OCI-LY7 (cell line): ENCODE data around the gene KCTD21. TPM values are rescaled to one million over a fixed set of nuclear protein-coding genes. Genes with fewer than 3 reads are reported as not detected.
A peak's percentile ranks its signal among the peaks of the same experiment; 100 is the strongest.

Source experiments
- BruUV-seq: library from RNA; stranded (reverse); fragments of 400-500 nt; replicated peaks from 2 replicates; lab custom pipeline; 2021; lab: Mats Ljungman, UMichigan
- CTCF ChIA-PET: fragments of 300-600 bp; sonication (Branson Sonifier 250); formaldehyde crosslinking; loops from one replicate; lab custom pipeline; 2022; ENCODE audit warnings: antibody characterized with exemption; ENCODE audit not compliant: unreplicated experiment; lab: Charles Lee
- POLR2A ChIA-PET: fragments of 300-600 bp; sonication (Branson Sonifier 250); formaldehyde crosslinking; loops from one replicate; lab custom pipeline; 2022; ENCODE audit warnings: antibody characterized with exemption; lab: Charles Lee
- DNase-seq: peaks from one replicate; pipeline ENCODE4 v3.0.0-alpha.2; 2015; ENCODE audit warnings: low spot score
- H2AFZ ChIP-seq: fragments of 200-600 bp; sonication (generic), shearing (Covaris generic); 2 replicates; pipeline ENCODE4 v1.6.1; 2014; ENCODE audit warnings: mild to moderate bottlenecking, antibody characterized with exemption, low read length, moderate library complexity
- H3K27ac ChIP-seq: fragments of 200-600 bp; sonication (generic); 2 replicates; pipeline ENCODE4 v1.5.1; 2014; ENCODE audit warnings: mixed run types, low read depth, mild to moderate bottlenecking, moderate library complexity, low read length, inconsistent platforms; ENCODE audit not compliant: poor library complexity, severe bottlenecking
- H3K36me3 ChIP-seq: fragments of 200-600 bp; sonication (generic); 2 replicates; pipeline ENCODE4 v1.6.1; 2014; ENCODE audit warnings: mild to moderate bottlenecking, antibody characterized with exemption, low read length, moderate library complexity, mixed read lengths; ENCODE audit not compliant: insufficient read depth
- H3K4me1 ChIP-seq: fragments of 200-600 bp; sonication (generic); 2 replicates; pipeline ENCODE4 v1.5.1; 2014; ENCODE audit warnings: mild to moderate bottlenecking, low read length; ENCODE audit not compliant: insufficient read depth, poor library complexity, severe bottlenecking
- H3K4me2 ChIP-seq: fragments of 200-600 bp; sonication (generic); 2 replicates; pipeline ENCODE4 v1.6.1; 2014; ENCODE audit warnings: mild to moderate bottlenecking, low read length
- H3K4me3 ChIP-seq: fragments of 200-600 bp; sonication (generic); 2 replicates; pipeline ENCODE4 v1.5.1; 2014; ENCODE audit warnings: mild to moderate bottlenecking, low read depth, low read length; ENCODE audit not compliant: poor library complexity, severe bottlenecking
- H3K79me2 ChIP-seq: fragments of 200-600 bp; sonication (generic); 2 replicates; pipeline ENCODE4 v1.6.1; 2016; ENCODE audit warnings: low read depth, mild to moderate bottlenecking, low read length, moderate library complexity, mixed read lengths; ENCODE audit not compliant: insufficient read depth
- H3K9me2 ChIP-seq: fragments of 200-600 bp; sonication (generic); 2 replicates; pipeline ENCODE4 v1.6.1; 2016; ENCODE audit warnings: mild to moderate bottlenecking, low read length, mixed read lengths; ENCODE audit not compliant: insufficient read depth
- H3K9me3 ChIP-seq: fragments of 200-600 bp; sonication (generic); 2 replicates; pipeline ENCODE4 v1.6.1; 2014; ENCODE audit warnings: mild to moderate bottlenecking, mixed run types, low read length, mixed read lengths
- H4K20me1 ChIP-seq: fragments of 200-600 bp; sonication (generic); 2 replicates; pipeline ENCODE4 v1.6.1; 2014; ENCODE audit warnings: mild to moderate bottlenecking, antibody characterized with exemption, low read length, moderate library complexity, mixed read lengths; ENCODE audit not compliant: insufficient read depth
- CTCF ChIP-seq: fragments of 200-600 bp; sonication (generic); conservative IDR thresholded peaks from 2 replicates; pipeline ENCODE4 v1.5.1; 2014; ENCODE audit warnings: mild to moderate bottlenecking, antibody characterized with exemption, low read length, moderate library complexity, mixed read lengths
- EZH2phosphoT487 ChIP-seq: fragments of 200-600 bp; sonication (generic); IDR thresholded peaks from 2 replicates; pipeline ENCODE4 v1.6.1; 2018; ENCODE audit warnings: low read depth, borderline replicate concordance, mild to moderate bottlenecking, mixed run types, antibody characterized with exemption, low read length, moderate library complexity, mixed read lengths
- intact Hi-C: fragments of 100-400 bp; cut with micrococcal nuclease; formaldehyde crosslinking; loops from one replicate; pipeline ENCODE4 v1.10.0; 2022; ENCODE audit not compliant: unreplicated experiment
- total RNA-seq, 2 experiments: library from RNA; depleted of rRNA in 1 of 2; stranded (reverse); fragments of >200 nt in 1 of 2; shearing (Covaris generic) in 1 of 2; gene quantifications; 2 replicates each; pipeline ENCODE4 v1.2.3, GENCODE V29; 2014 to 2022

Gene KCTD21
- total RNA-seq, 2 experiments from 2014 or later = 1.5 to 2.5 TPM

DNA sequence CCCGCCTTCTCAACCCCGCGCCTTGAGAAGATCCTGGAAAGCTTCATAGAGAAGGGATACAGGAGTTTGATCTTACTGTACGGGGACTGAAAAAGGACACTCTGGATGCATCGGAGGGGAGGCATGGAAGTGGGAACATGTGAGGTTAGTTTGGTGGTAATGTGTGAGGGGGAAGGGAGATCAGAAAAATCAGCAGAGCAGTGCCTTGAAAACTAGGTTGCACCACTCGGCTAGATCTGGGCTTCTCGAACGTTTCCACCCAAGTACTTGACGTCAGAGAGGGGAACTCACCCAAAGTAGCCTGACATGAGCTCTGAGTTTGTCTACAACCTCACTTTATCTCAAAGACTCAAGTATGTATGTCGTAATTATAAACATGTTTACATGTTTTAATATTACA, 14.8 kb upstream of the KCTD21 start:
- BruUV-seq = no TSS peak
- Histone ChIP-seq H3K9me3 (no peaks in the 10 kb centered on the region), H4K20me1 (no peaks in the 10 kb centered on the region), H2AFZ (peak overlapping the region; percentile 79), H3K27ac (peak overlapping the region; percentile 3), H3K4me1 (peaks cover 15% of the 10 kb centered on the region), H3K4me3 (peak overlapping the region; percentile 18), H3K4me2 (peak overlapping the region; percentile 63), H3K9me2 (no peaks in the 10 kb centered on the region), H3K36me3 (no peaks in the 10 kb centered on the region), H3K79me2 (no peaks in the 10 kb centered on the region)
- TF ChIP-seq CTCF = no peak
- TF ChIP-seq EZH2phosphoT487 = no peak
- DNase-seq = no peak
- CTCF ChIA-PET = no interaction called here
- intact Hi-C loops = no loop called here
- POLR2A ChIA-PET = no interaction called here

DNA sequence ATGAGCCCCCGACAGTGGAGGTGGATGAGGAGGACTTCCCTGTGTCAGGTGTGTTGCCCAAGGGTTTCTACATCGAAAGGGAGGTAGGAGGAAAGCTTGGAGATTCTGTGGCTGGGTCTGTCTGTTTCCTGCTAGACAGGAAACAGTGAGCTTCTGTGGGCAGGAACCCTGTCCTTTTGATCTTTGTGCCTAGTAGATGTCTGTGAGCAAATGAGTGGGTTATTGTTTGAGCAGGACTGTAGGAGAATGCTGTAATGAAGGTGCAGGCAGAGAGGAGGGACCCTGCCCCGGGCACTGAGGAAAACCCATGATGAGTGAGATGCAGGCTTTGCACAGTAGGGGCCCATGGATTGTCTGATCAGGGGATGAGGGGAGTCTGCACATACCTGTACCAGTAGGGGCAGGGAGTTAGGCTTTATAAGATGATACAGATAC, 14.3 kb upstream of the KCTD21 start:
- TF ChIP-seq EZH2phosphoT487 = no peak
- TF ChIP-seq CTCF = no peak
- Histone ChIP-seq H3K4me1 (peaks cover 15% of the 10 kb centered on the region), H3K27ac (peak overlapping the region; percentile 3), H4K20me1 (no peaks in the 10 kb centered on the region), H3K4me2 (peak overlapping the region; percentile 63), H2AFZ (peak overlapping the region; percentile 79), H3K79me2 (no peaks in the 10 kb centered on the region), H3K36me3 (no peaks in the 10 kb centered on the region), H3K9me2 (no peaks in the 10 kb centered on the region), H3K4me3 (peak overlapping the region; percentile 18), H3K9me3 (no peaks in the 10 kb centered on the region)
- DNase-seq = peak; percentile 52
- POLR2A ChIA-PET = interaction anchor here (0.7 kb wide), 1 partner anchor 231 kb away, joined by 3 read pairs; no protein-coding TSS in a partner anchor
- intact Hi-C loops = no loop called here
- CTCF ChIA-PET = no interaction called here
- BruUV-seq = no TSS peak

DNA sequence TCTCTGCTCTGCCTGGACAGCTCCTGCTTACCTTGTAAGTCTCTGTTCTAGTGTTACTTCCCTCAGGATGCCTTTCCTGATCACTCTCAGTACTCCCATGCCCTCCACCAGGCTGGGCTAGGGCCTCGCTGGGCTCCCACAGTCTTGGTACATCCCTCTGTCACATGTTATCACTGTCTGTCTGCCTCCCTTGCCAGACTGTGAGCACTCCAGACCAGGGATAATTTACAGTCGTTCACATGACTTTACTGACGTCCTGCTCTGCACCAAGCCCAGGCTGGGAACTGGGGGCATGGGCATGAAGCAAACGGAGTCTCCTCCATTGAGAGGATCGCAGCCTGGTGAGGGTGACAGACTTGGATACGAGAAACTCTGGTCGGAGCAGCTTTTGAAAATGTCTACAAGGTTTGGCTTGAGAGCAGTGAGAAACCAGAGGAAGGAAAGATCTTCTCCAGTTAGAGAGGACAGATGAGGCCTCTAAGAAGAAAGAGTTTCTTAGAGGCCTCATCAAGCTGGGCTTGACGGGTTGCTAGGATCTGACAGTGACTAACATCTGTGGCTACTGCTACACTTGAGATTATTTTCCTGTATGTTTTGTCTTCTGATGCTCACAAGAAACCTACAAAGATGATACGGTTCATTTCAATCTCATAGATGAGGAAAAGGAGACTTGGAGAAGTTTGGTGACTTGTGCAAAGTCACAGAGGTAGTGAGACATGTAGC, 12.8 kb upstream of the KCTD21 start:
- no peak overlapping the region for H2AFZ ChIP-seq
- H3K27ac ChIP-seq = no peak overlapping the region
- H3K36me3 ChIP-seq = no peaks in the 10 kb centered on the region
- no peaks in the 10 kb centered on the region for H3K9me2 ChIP-seq
- no peaks in the 10 kb centered on the region for H3K79me2 ChIP-seq
- peaks cover 15% of the 10 kb centered on the region for H3K4me1 ChIP-seq
- no peak overlapping the region for H3K4me2 ChIP-seq
- ChIA-PET POLR2A (interaction anchor here (0.6 to 2.4 kb wide), 2 partner anchors 11 to 103 kb away, joined by 5 to 7 read pairs; no protein-coding TSS in a partner anchor), CTCF (no interaction called here)
- BruUV-seq = no TSS peak
- TF ChIP-seq CTCF = no peak
- no peak for TF ChIP-seq EZH2phosphoT487
- intact Hi-C loops = no loop called here
- DNase-seq = no peak
- no peak overlapping the region for H3K4me3 ChIP-seq
- no peaks in the 10 kb centered on the region for H3K9me3 ChIP-seq
- no peaks in the 10 kb centered on the region for H4K20me1 ChIP-seq
